Pons (tissue), 1 donor: ENCODE results near the gene CAPZB.
"Not testable (repeated sequence)": the region's sequence is repeated elsewhere in the genome, so short reads cannot be mapped to it uniquely, and the experiment has no call there.

Experiments
- DNase-seq: peaks from one replicate; pipeline ENCODE4 v3.0.0-alpha.2; 2016; ENCODE audit warnings: low spot score

The CAPZB gene

GRCh38 chr1:19497443-19497842, 12.1 kb upstream of the CAPZB start:
- not testable (repeated sequence) for DNase-seq

- DNase-seq = no peak
Measured at GRCh38 chr1:19496527-19496874, 11.2 kb upstream of the CAPZB start.

- no peak for DNase-seq
Measured at GRCh38 chr1:19495799-19496526, 10.6 kb upstream of the CAPZB start.

- no peak for DNase-seq
Measured at GRCh38 chr1:19495000-19495656, 9.8 kb upstream of the CAPZB start.

- no peak for DNase-seq
Measured at GRCh38 chr1:19493547-19493946, 8.2 kb upstream of the CAPZB start.

- DNase-seq = no peak
Measured at GRCh38 chr1:19489996-19490395, 4.7 kb upstream of the CAPZB start.

- DNase-seq = no peak
Measured at GRCh38 chr1:19488136-19488535, 2.8 kb upstream of the CAPZB start.

GRCh38 chr1:19484798-19485361, 459 bp downstream of the CAPZB start:
- DNase-seq = no peak

- no peak for DNase-seq
Measured at GRCh38 chr1:19484338-19484797, 971 bp downstream of the CAPZB start.

- no peak for DNase-seq
Measured at GRCh38 chr1:19483691-19484090, 1.6 kb downstream of the CAPZB start.

GRCh38 chr1:19483261-19483660, 2.1 kb downstream of the CAPZB start:
- no peak for DNase-seq

- no peak for DNase-seq
Measured at GRCh38 chr1:19481826-19482398, 3.4 kb downstream of the CAPZB start.

- DNase-seq = no peak
Measured at GRCh38 chr1:19480282-19480681, 5.1 kb downstream of the CAPZB start.

- DNase-seq = no peak
Measured at GRCh38 chr1:19479351-19480120, 5.8 kb downstream of the CAPZB start.

GRCh38 chr1:19478322-19478721, 7.0 kb downstream of the CAPZB start:
- DNase-seq = peak; percentile 24

- peak; percentile 56 for DNase-seq
Measured at GRCh38 chr1:19477284-19478249, 7.8 kb downstream of the CAPZB start.

GRCh38 chr1:19476450-19477190, 8.7 kb downstream of the CAPZB start:
- peak; percentile 31 for DNase-seq

GRCh38 chr1:19475296-19475695, 10.0 kb downstream of the CAPZB start:
- DNase-seq = no peak

- no peak for DNase-seq
Measured at GRCh38 chr1:19472174-19472573, 13.2 kb downstream of the CAPZB start.

- DNase-seq = no peak
Measured at GRCh38 chr1:19469004-19469403, 16.3 kb downstream of the CAPZB start.
